Measurements from ENCODE around the gene FOXP1.

GRCh38 chr3:71514621-71515020 is 68.9 kb downstream of the FOXP1 start:
- TF ChIP-seq CTCF (IDR thresholded peaks at IDR 0.05; ENCODE audit: low read depth, low read length) (no peak), EZH2phosphoT487 (IDR thresholded peaks at IDR 0.05; ENCODE audit: low read depth) (no peak)

All from OCI-LY3 (cell line).